BLaER1 treated with 17β-estradiol and CSF1 and Interleukin-3, amounts not matched to agents 10 nM and 100 nM (cell line): ENCODE data around the gene TLCD3A.
"Not testable (repeated sequence)": the region's sequence is repeated elsewhere in the genome, so short reads cannot be mapped to it uniquely, and the experiment has no call there.

ENCODE experiments used
- H3K27ac ChIP-seq, 11 experiments: shearing (Covaris generic); formaldehyde crosslinking; 2 replicates each; pipeline ENCODE4 v1.8.1; 2022
- H3K27me3 ChIP-seq, 11 experiments: shearing (Covaris generic); formaldehyde crosslinking; 2 replicates each; pipeline ENCODE4 v1.8.1; 2022
- H3K36me3 ChIP-seq, 11 experiments: shearing (Covaris generic); formaldehyde crosslinking; 2 replicates each; pipeline ENCODE4 v1.8.1; 2022
- H3K4me1 ChIP-seq, 10 experiments: shearing (Covaris generic); formaldehyde crosslinking; 2 replicates each; pipeline ENCODE4 v1.8.1; 2022
- H3K4me2 ChIP-seq, 11 experiments: shearing (Covaris generic); formaldehyde crosslinking; 2 replicates each; pipeline ENCODE4 v1.8.1; 2022
- H3K4me3 ChIP-seq, 10 experiments: shearing (Covaris generic); formaldehyde crosslinking; 2 replicates each; pipeline ENCODE4 v1.8.1; 2022
- H3K9ac ChIP-seq, 11 experiments: shearing (Covaris generic); formaldehyde crosslinking; 2 replicates each; pipeline ENCODE4 v1.8.1; 2022
- H3K9me3 ChIP-seq, 11 experiments: shearing (Covaris generic); formaldehyde crosslinking; replicated peaks in 1 of 11; 2 replicates each; pipeline ENCODE4 v1.8.1; 2022
- H4K20me1 ChIP-seq, 11 experiments: shearing (Covaris generic); formaldehyde crosslinking; 2 replicates each; pipeline ENCODE4 v1.8.1; 2022
- Cebpa-rat ChIP-seq, 11 experiments: shearing (Covaris generic); IDR thresholded peaks; 2 replicates each; pipeline ENCODE4 v1.8.1; 2022

The TLCD3A gene

DNA sequence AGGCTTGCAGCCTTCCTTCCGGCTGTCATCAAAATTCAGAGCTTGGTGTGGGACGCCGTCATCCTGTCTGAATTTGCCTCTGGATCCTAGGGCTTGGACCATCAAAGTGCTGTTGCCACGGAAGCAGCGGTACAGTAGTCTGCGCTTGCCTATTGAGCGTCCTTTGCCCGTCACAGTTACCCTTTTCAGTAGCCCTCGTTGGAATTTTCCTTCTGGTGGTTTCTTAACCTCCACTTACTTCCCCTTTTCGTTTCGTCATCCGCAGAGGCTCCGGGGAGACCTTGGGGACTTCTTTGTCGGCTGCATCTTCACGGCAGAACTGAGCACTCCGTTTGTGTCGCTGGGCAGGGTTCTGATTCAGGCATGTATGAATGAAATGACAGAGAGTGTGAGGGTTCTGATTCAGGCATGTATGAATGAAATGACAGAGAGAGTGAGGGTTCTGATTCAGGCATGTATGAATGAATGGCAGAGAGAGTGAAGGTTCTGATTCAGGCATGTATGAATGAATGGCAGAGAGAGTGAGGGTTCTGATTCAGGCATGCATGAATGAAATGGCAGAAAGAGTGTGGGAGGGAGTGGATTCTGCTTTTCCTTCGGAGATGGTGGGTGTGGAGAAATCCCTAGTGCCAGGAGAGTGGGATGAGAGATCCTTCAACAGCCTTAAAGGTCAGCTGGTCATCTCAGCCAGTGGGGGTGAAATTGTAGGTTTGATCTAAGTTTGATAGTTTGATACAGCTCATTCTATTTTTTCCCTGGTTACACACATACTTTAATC, 8.0 kb downstream of the TLCD3A start:
- Histone ChIP-seq H3K4me2 (peak overlapping the region; percentile 67 to 93 (median 81)), H3K9me3 (no peaks in the 10 kb centered on the region), H3K27ac (peak overlapping the region; percentile 22 to 84 (median 77); a peak in 21 of 22 replicates), H3K36me3 (peaks cover 59 to 91% (median 88%) of the 10 kb centered on the region in 11 experiments), H4K20me1 (peaks cover 18 to 72% (median 47%) of the 10 kb centered on the region in 11 experiments; a peak in 21 of 22 replicates), H3K27me3 (no peaks in the 10 kb centered on the region), H3K4me1 (peaks cover 32 to 56% (median 42%) of the 10 kb centered on the region in 10 experiments), H3K9ac (peak overlapping the region; percentile 39 to 77 (median 65); a peak in 19 of 22 replicates), H3K4me3 (peak overlapping the region in 8 of 10 experiments; percentile 2 to 50 (median 26); a peak in 8 of 20 replicates)
- TF ChIP-seq Cebpa-rat (IDR thresholded peaks at IDR 0.05), result peak in 9 of 11 experiments; percentile 56 to 92 (median 78); a peak in 17 of 22 replicates

DNA sequence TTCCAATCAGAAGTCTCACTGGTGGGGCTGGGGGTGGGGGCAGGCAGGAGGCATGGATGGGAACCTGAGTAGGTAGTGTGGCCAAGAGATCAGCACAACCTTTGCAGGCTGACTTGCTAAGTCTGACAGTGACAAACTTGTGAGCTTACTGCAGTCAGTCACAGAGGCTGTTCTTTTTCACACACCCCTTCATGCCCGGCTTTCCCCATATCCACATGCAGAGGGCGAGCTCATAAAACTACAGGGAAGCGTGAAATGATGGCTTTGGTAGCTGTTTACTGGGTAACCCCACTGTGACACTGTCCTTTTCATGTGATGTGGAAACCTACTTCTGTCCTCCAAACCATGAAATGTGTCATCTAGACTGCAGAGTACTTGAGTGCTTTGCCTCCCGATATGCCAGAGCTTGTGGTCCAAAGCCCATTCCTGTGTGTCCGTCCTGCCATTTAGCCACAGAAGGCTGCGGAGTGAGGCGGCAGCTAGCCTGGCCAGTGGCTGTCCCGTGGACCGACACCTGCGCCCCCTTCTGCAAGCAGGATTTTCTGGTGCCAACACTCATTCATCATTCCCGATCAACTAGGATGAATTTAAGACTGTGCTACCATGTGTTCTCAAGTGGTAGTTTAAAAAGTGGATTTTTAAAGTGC, 9.9 kb downstream of the TLCD3A start:
- peak overlapping the region in 7 of 11 experiments; percentile 69 to 93 (median 81); a peak in 8 of 22 replicates for H3K4me2 ChIP-seq
- H3K4me1 ChIP-seq, result peaks cover 50 to 71% (median 60%) of the 10 kb centered on the region in 10 experiments
- peaks cover 23 to 74% (median 65%) of the 10 kb centered on the region in 11 experiments; a peak in 21 of 22 replicates for H4K20me1 ChIP-seq
- TF ChIP-seq Cebpa-rat (IDR thresholded peaks at IDR 0.05), result no peak
- peak overlapping the region in 4 of 11 experiments; percentile 70 to 84 (median 82); a peak in 5 of 22 replicates for H3K27ac ChIP-seq
- 0 out of 22 replicates have a peak overlapping the region, but pooled peaks of 1 of the 11 experiments have one; percentile 77 for H3K9ac ChIP-seq
- no peak overlapping the region for H3K4me3 ChIP-seq
- H3K9me3 ChIP-seq, result no peaks in the 10 kb centered on the region
- H3K36me3 ChIP-seq, result peaks cover 67 to 92% (median 89%) of the 10 kb centered on the region in 11 experiments
- H3K27me3 ChIP-seq, result no peaks in the 10 kb centered on the region

DNA sequence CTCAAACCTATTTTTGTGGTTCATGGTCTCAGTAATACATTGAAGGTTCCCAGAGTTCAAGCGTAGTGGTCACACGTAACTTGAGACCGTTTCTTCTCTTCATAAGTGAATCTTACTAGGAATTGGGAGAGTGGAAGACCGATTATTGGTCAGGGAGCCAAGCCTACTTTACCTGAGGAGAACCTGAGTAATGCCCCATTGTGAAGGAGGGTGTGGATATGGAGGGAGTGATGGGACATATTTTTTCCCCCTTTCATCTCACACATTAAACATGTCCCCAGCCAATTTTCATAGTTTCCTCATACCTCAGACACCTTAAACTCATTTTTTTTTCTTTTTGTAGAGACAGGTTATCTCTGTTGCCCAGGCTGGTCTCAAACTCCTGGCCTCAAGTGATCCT, 10.7 kb downstream of the TLCD3A start:
- Histone ChIP-seq H3K27ac (peak overlapping the region in 1 of 11 experiments; percentile 16; a peak in 1 of 22 replicates), H3K36me3 (peaks cover 71 to 92% (median 89%) of the 10 kb centered on the region in 11 experiments), H3K4me1 (peaks cover 52 to 77% (median 69%) of the 10 kb centered on the region in 10 experiments), H3K9me3 (no peaks in the 10 kb centered on the region), H3K27me3 (no peaks in the 10 kb centered on the region), H4K20me1 (peaks cover 23 to 83% (median 74%) of the 10 kb centered on the region in 11 experiments; a peak in 21 of 22 replicates), H3K4me3 (no peak overlapping the region), H3K4me2 (no peak overlapping the region), H3K9ac (no peak overlapping the region)
- no peak for TF ChIP-seq Cebpa-rat (IDR thresholded peaks at IDR 0.05)

DNA sequence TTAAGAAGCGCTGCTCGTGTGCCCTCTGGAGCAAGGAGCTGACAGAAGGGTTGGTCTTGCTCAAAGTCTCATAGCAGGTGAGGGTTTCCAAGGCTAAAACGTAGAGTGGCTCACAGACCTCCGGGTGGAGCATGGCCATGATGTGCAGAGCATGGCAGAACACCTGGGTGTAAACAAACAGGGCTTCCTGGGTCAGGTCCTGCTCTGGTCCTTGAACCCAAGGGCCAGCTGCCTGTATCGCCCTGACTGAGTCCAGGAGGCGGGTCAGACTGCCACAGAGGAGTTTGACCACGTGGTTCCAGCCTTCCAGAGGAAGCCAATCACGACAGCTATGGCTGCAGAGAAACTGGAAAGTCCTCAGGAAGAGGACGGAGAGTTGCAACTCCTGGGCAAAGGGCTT, 12.5 kb downstream of the TLCD3A start:
- Histone ChIP-seq H3K9ac (0 out of 22 replicates have a peak overlapping the region, but pooled peaks of 1 of the 11 experiments have one; percentile 4), H4K20me1 (peaks cover 23 to 93% (median 88%) of the 10 kb centered on the region in 11 experiments; a peak in 21 of 22 replicates), H3K9me3 (peaks cover 0 to 12% (median 7%) of the 10 kb centered on the region in 11 experiments; a peak in 9 of 22 replicates), H3K4me3 (no peak overlapping the region), H3K27me3 (no peaks in the 10 kb centered on the region), H3K27ac (0 out of 22 replicates have a peak overlapping the region, but pooled peaks of 1 of the 11 experiments have one; percentile 2), H3K4me1 (peaks cover 43 to 75% (median 66%) of the 10 kb centered on the region in 10 experiments), H3K4me2 (peak overlapping the region in 1 of 11 experiments; percentile 63; a peak in 1 of 22 replicates), H3K36me3 (peaks cover 71 to 89% (median 87%) of the 10 kb centered on the region in 11 experiments)
- TF ChIP-seq Cebpa-rat (IDR thresholded peaks at IDR 0.05), result no peak

DNA sequence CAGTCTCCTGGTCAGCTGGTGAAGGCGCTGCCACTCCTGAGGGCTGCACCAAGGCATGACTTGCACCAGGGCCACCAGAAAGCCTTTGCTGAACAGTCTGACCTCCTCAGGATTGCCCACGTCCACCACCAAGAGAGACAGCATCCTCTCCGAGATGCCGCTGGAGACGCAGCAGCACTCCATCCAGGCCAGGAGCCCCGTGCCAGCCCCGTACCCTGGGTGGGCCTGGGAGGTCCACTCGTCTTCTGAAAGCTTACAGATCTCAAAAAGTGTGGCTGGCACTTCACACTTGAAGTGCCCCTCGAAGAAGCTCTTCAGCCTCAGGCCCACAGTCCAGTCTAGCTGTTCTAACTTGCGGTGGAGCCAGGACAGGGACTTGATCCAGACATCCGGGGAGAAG, 13.0 kb downstream of the TLCD3A start:
- H3K27me3 ChIP-seq, result no peaks in the 10 kb centered on the region
- peak overlapping the region in 8 of 11 experiments; percentile 57 to 85 (median 68); a peak in 13 of 22 replicates for H3K4me2 ChIP-seq
- H3K36me3 ChIP-seq, result peaks cover 71 to 94% (median 89%) of the 10 kb centered on the region in 11 experiments
- H3K4me1 ChIP-seq, result peaks cover 45 to 75% (median 68%) of the 10 kb centered on the region in 10 experiments
- no peak overlapping the region for H3K4me3 ChIP-seq
- H3K27ac ChIP-seq, result peak overlapping the region in 7 of 11 experiments; percentile 13 to 63 (median 56); a peak in 8 of 22 replicates
- peak overlapping the region in 6 of 11 experiments; percentile 0 to 67 (median 24); a peak in 4 of 22 replicates for H3K9ac ChIP-seq
- peaks cover 0 to 13% (median 7%) of the 10 kb centered on the region in 11 experiments; a peak in 9 of 22 replicates for H3K9me3 ChIP-seq
- no peak for TF ChIP-seq Cebpa-rat (IDR thresholded peaks at IDR 0.05)
- peaks cover 23 to 97% (median 93%) of the 10 kb centered on the region in 11 experiments; a peak in 21 of 22 replicates for H4K20me1 ChIP-seq

DNA sequence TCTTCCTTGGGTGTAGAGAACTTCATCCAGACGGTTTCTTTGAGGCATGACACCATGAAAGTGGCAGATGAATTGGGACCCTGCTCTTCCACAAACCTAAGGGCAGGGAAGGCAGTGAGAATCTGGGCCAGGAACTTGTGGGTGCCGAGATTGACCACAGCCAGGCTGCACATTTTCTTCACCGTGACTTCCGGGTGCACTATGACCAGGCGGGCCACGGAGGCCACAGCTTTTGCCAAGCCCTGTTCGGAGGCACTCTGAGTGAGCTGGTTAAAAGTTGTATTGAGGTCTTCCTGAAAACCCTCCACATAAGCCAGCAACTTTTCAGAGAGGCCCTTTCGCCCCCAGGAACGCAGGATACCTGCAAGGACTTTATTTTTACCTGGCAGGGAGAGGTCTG, 13.8 kb downstream of the TLCD3A start:
- Histone ChIP-seq H3K4me3 (peak overlapping the region in 1 of 10 experiments; percentile 4; a peak in 1 of 20 replicates), H3K27ac (peak overlapping the region in 9 of 11 experiments; percentile 13 to 63 (median 32); a peak in 15 of 22 replicates), H3K27me3 (no peaks in the 10 kb centered on the region), H3K9me3 (peaks cover 0 to 13% (median 7%) of the 10 kb centered on the region in 11 experiments; a peak in 9 of 22 replicates), H3K4me1 (peaks cover 45 to 75% (median 68%) of the 10 kb centered on the region in 10 experiments), H4K20me1 (peaks cover 15 to 99% (median 93%) of the 10 kb centered on the region in 11 experiments; a peak in 21 of 22 replicates), H3K36me3 (peaks cover 68 to 94% (median 85%) of the 10 kb centered on the region in 11 experiments), H3K9ac (peak overlapping the region in 9 of 11 experiments; percentile 0 to 67 (median 27); a peak in 12 of 22 replicates), H3K4me2 (peak overlapping the region; percentile 57 to 85 (median 69))
- no peak for TF ChIP-seq Cebpa-rat (IDR thresholded peaks at IDR 0.05)

DNA sequence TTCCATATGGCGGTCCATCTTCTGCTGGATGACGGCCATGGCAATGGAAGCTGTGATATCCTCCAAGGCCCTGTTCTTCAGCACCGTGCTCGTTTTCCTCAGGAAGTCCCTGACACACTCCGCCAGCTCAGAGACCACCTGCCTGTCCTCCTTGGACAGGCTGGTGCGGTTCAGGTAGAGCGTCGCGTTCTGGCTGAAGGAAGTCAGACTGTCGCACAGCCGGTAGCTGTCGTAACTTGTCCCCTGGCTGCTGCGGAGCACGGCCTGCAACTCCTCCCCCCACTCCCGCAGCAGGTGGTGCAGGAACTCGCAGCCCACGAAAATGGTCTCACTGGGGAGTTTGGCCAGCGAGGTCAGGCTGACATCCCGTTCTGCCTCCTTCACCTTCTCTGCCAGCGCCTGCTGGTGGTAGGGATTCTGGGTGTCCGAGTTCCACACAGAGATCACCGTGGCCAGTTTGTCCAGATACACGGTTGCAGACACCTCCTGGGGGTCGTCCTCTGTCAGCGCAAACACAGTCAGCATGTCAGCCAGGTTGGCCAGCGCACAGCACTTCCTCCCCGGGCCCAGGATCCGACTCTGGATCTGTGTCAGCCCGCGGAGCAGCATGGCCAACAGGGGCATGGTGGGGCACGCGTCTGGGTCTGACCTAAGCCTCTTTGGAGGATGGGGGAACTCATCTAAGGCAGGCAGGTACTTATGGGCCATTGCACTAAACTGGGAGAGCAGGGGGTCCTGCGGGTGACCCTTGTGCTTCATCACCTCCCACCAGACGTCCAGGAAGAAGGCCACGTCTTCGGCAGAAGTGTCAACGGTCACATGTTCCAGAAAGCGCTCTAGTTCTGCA, 14.6 kb downstream of the TLCD3A start:
- Histone ChIP-seq H3K4me1 (peaks cover 39 to 68% (median 61%) of the 10 kb centered on the region in 10 experiments), H3K27me3 (no peaks in the 10 kb centered on the region), H3K9me3 (peaks cover 0 to 13% (median 7%) of the 10 kb centered on the region in 11 experiments; a peak in 9 of 22 replicates), H3K9ac (peak overlapping the region in 8 of 11 experiments; percentile 8 to 67 (median 34); a peak in 12 of 22 replicates), H3K4me3 (peak overlapping the region in 1 of 10 experiments; percentile 4; a peak in 3 of 20 replicates), H3K27ac (peak overlapping the region in 8 of 11 experiments; percentile 13 to 63 (median 44); a peak in 11 of 22 replicates), H4K20me1 (peaks cover 11 to 93% (median 86%) of the 10 kb centered on the region in 11 experiments; a peak in 21 of 22 replicates), H3K4me2 (peak overlapping the region; percentile 57 to 85 (median 69)), H3K36me3 (peaks cover 60 to 86% (median 77%) of the 10 kb centered on the region in 11 experiments)
- no peak for TF ChIP-seq Cebpa-rat (IDR thresholded peaks at IDR 0.05)

DNA sequence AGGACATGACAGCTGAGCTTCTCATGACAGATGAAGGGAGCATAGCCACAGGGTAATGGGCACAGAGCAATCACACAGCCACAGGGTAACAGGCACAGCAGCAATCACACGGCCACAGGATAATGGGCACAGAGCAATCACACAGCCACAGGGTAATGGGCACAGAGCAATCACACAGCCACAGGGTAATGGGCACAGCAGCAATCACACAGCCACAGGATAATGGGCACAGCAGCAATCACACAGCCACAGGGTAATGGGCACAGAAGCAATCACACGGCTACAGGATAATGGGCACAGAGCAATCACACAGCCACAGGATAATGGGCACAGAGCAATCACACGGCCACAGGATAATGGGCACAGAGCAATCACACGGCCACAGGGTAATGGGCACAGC, 16.2 kb downstream of the TLCD3A start:
- H3K27me3 ChIP-seq, H3K27ac ChIP-seq, H3K4me3 ChIP-seq: not testable (repeated sequence)
- peaks cover 0 to 13% (median 7%) of the 10 kb centered on the region in 11 experiments; a peak in 9 of 22 replicates for H3K9me3 ChIP-seq
- peaks cover 44 to 70% (median 61%) of the 10 kb centered on the region in 11 experiments for H3K36me3 ChIP-seq
- H4K20me1 ChIP-seq, result peaks cover 11 to 77% (median 71%) of the 10 kb centered on the region in 11 experiments; a peak in 21 of 22 replicates
- H3K4me1 ChIP-seq, result peaks cover 43 to 65% (median 62%) of the 10 kb centered on the region in 10 experiments
- peak overlapping the region in 7 of 11 experiments; percentile 64 to 85 (median 73); a peak in 12 of 22 replicates for H3K4me2 ChIP-seq
- H3K9ac ChIP-seq, result peak overlapping the region in 1 of 11 experiments; percentile 16; a peak in 1 of 22 replicates

DNA sequence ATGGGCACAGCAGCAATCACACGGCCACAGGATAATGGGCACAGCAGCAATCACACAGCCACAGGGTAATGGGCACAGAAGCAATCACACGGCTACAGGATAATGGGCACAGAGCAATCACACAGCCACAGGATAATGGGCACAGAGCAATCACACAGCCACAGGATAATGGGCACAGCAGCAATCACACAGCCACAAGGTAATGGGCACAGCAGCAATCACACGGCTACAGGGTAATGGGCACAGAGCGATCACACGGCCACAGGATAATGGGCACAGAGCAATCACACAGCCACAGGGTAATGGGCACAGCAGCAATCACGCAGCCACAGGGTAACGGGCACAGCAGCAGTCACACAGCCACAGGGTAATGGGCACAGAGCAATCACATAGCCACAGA, 17.0 kb downstream of the TLCD3A start:
- peak overlapping the region in 5 of 11 experiments; percentile 54 to 99 (median 97); a peak in 6 of 22 replicates for H3K9ac ChIP-seq
- H3K36me3 ChIP-seq, result peaks cover 37 to 62% (median 54%) of the 10 kb centered on the region in 11 experiments
- peak overlapping the region; percentile 92 to 99 (median 96) for H3K4me2 ChIP-seq
- peaks cover 43 to 65% (median 62%) of the 10 kb centered on the region in 10 experiments for H3K4me1 ChIP-seq
- H3K27me3 ChIP-seq, result not testable (repeated sequence)
- H4K20me1 ChIP-seq, result peaks cover 11 to 70% (median 64%) of the 10 kb centered on the region in 11 experiments; a peak in 21 of 22 replicates
- H3K9me3 ChIP-seq, result peaks cover 0 to 13% (median 7%) of the 10 kb centered on the region in 11 experiments; a peak in 9 of 22 replicates
- peak overlapping the region in 3 of 11 experiments; percentile 1 to 100 (median 98); a peak in 1 of 22 replicates for H3K27ac ChIP-seq
- H3K4me3 ChIP-seq, result peak overlapping the region in 7 of 10 experiments; percentile 12 to 89 (median 85); a peak in 8 of 20 replicates
